ENCODE data around the gene SLC9C1.

Gene SLC9C1

DNA sequence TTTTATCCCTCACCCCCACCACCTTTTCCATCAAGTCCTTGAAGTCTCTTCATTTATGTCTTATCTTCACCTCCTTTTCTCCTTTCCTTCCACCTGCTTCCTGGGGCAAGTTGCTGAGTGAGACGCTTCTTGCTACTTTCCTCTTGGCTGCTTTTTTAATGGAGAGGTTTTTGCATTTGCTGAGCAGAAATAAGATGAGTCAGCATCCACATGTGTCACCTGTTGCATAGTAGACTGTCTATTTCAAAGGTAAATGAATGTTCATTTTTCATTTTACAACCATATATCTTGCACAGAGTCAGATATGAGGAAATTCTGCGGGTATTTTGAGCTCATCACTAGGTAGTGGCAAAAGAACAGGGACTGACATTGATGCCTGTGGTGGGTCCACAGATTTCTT, 189.2 kb downstream of the SLC9C1 start:
- DNase-seq = no peak

DNA sequence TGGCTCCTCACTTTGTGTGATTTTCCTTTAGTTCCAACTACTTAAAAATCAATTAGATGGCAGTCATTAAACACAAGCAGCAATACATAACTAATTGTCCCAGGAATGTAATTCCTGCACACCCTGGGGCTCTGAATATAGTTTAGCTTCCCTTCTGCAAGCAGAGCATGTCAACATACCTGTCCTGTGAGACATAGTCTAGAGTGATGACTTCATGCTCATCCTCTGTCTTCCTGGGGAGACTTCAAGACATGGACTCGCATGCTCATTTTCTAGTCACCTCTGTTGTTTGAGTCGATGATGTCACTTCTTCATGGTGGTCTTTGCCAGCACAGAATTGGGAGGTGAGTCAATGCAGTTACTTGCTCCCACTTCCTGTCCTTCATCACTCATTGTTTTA, 192.1 kb downstream of the SLC9C1 start:
- DNase-seq = peak; percentile 91

DNA sequence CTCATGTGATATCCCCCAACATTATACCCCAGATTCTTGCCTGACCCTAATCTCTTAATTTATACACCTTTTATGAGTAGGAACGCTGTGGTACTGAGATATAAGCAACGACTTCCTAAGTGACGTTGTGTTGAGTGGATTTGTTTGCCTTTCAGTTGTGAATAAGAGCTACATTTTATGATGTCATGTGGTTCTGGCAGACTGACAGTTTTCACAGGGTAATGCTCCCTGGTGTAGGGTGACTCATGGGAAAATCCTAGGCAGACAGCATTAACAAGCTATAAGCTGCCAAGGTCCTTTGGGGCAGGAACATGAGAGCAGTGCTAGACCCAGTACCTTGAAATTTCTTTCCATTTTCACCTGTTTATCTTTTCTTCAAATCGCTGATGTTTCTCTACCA, 196.6 kb downstream of the SLC9C1 start:
- peak; percentile 99 for DNase-seq

- peak; percentile 55 for DNase-seq
Measured at GRCh38 chr3:112096176-112096575, 197.8 kb downstream of the SLC9C1 start.

DNA sequence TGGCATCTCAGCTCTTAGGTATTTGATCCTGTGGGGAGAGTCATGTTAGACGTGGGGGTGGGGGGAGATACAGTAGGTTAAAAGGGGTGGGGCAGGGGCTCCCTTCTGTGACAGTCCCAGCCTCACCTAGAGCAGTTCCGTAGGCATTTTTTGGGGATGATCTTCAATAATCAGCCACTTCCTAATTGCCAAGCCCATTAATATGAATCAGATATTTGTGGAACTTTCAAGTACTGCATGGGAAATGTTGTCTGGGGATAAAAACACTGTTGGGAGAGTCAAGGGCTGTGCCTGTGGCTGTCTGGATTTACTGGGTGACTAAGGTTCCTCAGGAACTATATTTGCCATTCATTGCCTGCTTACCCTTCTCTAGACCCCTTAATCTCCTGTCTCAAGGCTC, 198.3 kb downstream of the SLC9C1 start:
- DNase-seq = no peak

GRCh38 chr3:112093180-112093522, 200.9 kb downstream of the SLC9C1 start:
- DNase-seq = no peak

DNA sequence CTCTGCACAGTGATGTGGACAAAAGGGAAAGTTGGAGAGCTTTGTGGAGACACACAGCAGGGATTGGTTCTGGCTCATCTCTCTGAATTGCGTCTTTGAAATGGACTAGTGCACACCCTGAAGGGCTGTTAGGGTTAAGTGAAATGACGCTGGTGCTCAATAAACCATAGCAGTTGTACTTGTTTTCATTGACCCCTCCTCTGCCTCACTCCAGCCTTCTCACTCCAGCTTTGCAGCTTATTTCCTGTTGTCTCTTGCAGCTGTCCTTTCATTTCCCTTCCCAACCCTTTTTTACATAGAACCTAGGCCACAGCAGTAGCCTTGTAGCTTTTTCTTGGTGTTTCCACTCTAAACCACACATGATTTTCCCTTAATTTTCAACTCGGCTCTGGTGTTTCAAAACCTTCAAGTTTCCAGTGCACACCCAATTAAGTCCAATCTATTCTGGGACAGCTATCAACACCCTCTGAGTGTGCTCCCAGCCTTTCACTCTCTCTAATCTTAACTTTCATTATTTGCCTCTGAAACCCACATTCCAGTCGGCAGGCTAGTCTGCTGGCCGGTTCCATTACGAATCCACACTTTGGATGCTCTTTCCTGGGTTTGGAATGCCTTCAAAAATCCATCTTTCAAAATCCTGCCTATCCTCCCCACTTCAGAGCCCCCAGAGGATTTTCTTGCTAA, 201.4 kb downstream of the SLC9C1 start:
- DNase-seq = peak; percentile 60

- DNase-seq = no peak
Measured at GRCh38 chr3:112090887-112091586, 203.0 kb downstream of the SLC9C1 start.

Measured in fibroblast of skin of abdomen (primary cell).